OCI-LY1 (cell line): ENCODE data around the gene TNS1.

Experiments
- CTCF ChIP-seq: fragments of 200-600 bp; sonication (generic), shearing (Covaris generic); IDR thresholded peaks from 2 replicates; pipeline ENCODE4 v1.5.1; 2017; ENCODE audit warnings: mild to moderate bottlenecking, antibody characterized with exemption, low read length, moderate library complexity, mixed read lengths
- EZH2 ChIP-seq: fragments of 200-600 bp; sonication (generic), shearing (Covaris generic); IDR thresholded peaks from 2 replicates; pipeline ENCODE4 v1.8.0; 2017; ENCODE audit warnings: borderline replicate concordance, mixed run types, mild to moderate bottlenecking, antibody characterized with exemption, low read length, moderate library complexity, mixed read lengths

GRCh38 chr2:217872319-217872718, 130.5 kb downstream of the TNS1 start:
- TF ChIP-seq CTCF (no peak), EZH2 (no peak)
